WI38 (cell line): ENCODE data around the gene PAPPA.

ENCODE experiments used
- H3K4me3 ChIP-seq: 2 replicates; pipeline ENCODE4 v1.5.1; 2011; ENCODE audit warnings: low read depth, mild to moderate bottlenecking, control low read depth, low read length
- TF ChIP-seq, protein P1 (sequence below): IDR thresholded peaks from 2 replicates; pipeline ENCODE4 v1.5.1; 2012; ENCODE audit warnings: low read depth, mild to moderate bottlenecking, control low read depth, low read length

Gene PAPPA

DNA sequence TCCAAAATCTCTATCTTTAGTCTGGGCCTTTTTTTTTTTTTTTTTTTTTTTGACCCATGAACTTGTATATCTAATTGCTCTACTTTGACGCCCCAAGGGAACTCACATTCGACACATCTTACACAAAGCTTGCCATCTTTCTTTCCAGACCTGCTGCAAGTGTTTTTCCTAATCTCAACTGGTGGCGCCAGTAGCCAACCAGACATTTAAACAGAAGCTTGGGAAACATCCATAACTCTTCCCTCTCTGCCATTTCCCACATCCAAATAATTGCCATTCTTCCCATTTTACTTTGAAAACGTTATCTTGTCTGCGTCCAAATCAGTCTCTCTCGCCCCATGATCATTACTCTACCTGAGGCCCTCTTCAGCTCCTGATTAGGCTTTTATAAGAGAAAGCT, 130.9 kb downstream of the PAPPA start:
- TF ChIP-seq, protein P1, sequence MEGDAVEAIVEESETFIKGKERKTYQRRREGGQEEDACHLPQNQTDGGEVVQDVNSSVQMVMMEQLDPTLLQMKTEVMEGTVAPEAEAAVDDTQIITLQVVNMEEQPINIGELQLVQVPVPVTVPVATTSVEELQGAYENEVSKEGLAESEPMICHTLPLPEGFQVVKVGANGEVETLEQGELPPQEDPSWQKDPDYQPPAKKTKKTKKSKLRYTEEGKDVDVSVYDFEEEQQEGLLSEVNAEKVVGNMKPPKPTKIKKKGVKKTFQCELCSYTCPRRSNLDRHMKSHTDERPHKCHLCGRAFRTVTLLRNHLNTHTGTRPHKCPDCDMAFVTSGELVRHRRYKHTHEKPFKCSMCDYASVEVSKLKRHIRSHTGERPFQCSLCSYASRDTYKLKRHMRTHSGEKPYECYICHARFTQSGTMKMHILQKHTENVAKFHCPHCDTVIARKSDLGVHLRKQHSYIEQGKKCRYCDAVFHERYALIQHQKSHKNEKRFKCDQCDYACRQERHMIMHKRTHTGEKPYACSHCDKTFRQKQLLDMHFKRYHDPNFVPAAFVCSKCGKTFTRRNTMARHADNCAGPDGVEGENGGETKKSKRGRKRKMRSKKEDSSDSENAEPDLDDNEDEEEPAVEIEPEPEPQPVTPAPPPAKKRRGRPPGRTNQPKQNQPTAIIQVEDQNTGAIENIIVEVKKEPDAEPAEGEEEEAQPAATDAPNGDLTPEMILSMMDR: no peak

DNA sequence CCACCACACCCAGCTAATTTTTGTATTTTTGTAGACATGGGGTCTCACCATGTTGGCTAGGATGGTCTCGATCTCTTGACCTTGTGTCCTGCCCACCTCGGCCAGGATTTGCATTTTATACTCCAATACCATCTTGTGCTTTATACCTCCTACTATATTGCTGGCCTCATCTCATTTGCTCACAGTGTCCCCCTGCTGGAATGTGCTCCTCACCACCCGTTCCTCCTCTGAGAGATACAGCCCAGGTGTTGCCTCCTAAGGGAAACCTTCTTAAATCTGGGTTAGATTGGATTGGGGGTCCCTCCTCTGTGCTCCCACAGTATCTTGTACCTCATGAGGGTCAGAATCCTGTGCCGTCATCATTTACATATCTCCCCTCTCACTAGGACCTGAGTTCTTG, 131.7 kb downstream of the PAPPA start:
- no peak overlapping the region for H3K4me3 ChIP-seq
- TF ChIP-seq, protein P1: no peak

More for the DNA sequence above, 130.9 kb downstream of the PAPPA start:
- H3K4me3 ChIP-seq: no peak overlapping the region

GRCh38 chr9:116286297-116286696, 132.7 kb downstream of the PAPPA start:
- no peak overlapping the region for H3K4me3 ChIP-seq
- TF ChIP-seq, protein P1: no peak

DNA sequence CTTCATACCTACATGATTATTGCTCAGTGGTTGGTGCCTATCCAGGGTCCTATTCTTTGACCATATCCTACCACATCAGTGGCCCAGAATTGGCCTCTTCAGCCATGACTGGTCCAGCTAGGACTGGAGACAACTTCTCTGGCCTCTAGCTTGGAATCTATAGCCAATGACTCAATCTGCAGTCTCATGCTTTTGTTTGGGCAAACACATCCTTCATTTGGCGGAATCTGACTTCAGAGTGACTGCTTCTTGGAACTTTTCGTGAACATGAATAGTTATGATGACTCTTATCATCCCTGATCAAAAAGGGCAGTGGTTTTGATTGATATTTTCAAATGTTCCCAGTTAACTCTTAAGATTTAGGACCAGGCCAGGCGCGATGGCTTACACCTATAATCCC, 134.1 kb downstream of the PAPPA start:
- TF ChIP-seq, protein P1: no peak
- H3K4me3 ChIP-seq: no peak overlapping the region

DNA sequence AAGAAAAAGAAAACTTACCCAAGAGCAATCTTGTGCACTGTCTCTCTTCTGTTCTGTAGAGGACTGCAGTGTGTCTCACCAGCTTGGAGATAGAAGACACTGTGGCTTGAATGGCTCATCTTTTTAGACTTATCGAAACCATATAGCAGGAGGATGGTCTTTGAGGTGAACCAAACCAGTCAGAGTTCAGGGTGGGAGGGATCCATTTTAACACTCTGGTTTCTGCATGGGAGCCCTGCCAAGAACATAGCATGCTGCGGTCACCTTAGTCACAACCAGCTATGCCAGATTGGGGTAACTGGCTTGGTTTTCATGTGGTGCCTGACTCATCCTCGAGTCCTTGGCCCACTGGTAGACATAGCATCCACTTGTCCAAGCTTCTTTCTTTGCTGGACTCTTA, 135.1 kb downstream of the PAPPA start:
- TF ChIP-seq, protein P1: no peak
- no peak overlapping the region for H3K4me3 ChIP-seq

DNA sequence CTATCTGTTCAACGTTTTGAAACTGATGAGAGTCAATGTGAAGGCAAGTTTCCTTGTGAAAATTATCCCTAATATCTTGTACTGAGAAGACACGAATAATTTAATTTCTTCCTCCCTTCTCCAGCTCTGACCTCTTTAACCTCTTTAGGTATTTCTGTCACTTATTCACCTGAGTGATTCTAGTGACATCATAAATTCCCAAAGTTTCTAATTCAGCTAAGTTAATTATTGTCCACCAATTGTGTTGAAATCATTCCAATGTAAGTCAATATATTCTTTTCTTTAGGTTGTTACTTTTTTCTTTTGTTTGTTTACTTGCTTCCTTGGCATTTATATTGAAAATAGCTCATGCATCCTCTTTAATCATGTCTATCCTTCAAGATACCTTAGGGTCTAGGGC, 143.8 kb downstream of the PAPPA start:
- no peak overlapping the region for H3K4me3 ChIP-seq
- TF ChIP-seq, protein P1: no peak

- TF ChIP-seq, protein P1: no peak
- H3K4me3 ChIP-seq: no peak overlapping the region
Observed at GRCh38 chr9:116298249-116298648, 144.7 kb downstream of the PAPPA start.
